ENCODE measurements around the gene SERPINB1.
"Not testable (repeated sequence)": the region's sequence is repeated elsewhere in the genome, so short reads cannot be mapped to it uniquely, and the experiment has no call there.

The SERPINB1 gene

GRCh38 chr6:2841264-2842138 lies at the start of gene SERPINB1:
SERPINB1 (minus strand) TSS chr6:2841863; CDS start chr6:2840586, 1,277 bp downstream.
- peak within 1 kb of the TSS; percentile 42 for H3K4me3 ChIP-seq (replicated peaks; ENCODE audit: low read depth, low read length)
- peak; percentile 97 for DNase-seq (ENCODE audit: low read depth)
- TF ChIP-seq, protein P1, sequence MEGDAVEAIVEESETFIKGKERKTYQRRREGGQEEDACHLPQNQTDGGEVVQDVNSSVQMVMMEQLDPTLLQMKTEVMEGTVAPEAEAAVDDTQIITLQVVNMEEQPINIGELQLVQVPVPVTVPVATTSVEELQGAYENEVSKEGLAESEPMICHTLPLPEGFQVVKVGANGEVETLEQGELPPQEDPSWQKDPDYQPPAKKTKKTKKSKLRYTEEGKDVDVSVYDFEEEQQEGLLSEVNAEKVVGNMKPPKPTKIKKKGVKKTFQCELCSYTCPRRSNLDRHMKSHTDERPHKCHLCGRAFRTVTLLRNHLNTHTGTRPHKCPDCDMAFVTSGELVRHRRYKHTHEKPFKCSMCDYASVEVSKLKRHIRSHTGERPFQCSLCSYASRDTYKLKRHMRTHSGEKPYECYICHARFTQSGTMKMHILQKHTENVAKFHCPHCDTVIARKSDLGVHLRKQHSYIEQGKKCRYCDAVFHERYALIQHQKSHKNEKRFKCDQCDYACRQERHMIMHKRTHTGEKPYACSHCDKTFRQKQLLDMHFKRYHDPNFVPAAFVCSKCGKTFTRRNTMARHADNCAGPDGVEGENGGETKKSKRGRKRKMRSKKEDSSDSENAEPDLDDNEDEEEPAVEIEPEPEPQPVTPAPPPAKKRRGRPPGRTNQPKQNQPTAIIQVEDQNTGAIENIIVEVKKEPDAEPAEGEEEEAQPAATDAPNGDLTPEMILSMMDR (IDR thresholded peaks at IDR 0.05; ENCODE audit: low read length, missing control alignments), result no peak

- DNase-seq (ENCODE audit: low read depth), result no peak
- no peak overlapping the region for H3K4me3 ChIP-seq (replicated peaks; ENCODE audit: low read depth, low read length)
- TF ChIP-seq, protein P1 (IDR thresholded peaks at IDR 0.05; ENCODE audit: low read length, missing control alignments), result no peak
These were observed 49.5 kb upstream of the SERPINB1 start for GRCh38 chr6:2890976-2891767.

DNA sequence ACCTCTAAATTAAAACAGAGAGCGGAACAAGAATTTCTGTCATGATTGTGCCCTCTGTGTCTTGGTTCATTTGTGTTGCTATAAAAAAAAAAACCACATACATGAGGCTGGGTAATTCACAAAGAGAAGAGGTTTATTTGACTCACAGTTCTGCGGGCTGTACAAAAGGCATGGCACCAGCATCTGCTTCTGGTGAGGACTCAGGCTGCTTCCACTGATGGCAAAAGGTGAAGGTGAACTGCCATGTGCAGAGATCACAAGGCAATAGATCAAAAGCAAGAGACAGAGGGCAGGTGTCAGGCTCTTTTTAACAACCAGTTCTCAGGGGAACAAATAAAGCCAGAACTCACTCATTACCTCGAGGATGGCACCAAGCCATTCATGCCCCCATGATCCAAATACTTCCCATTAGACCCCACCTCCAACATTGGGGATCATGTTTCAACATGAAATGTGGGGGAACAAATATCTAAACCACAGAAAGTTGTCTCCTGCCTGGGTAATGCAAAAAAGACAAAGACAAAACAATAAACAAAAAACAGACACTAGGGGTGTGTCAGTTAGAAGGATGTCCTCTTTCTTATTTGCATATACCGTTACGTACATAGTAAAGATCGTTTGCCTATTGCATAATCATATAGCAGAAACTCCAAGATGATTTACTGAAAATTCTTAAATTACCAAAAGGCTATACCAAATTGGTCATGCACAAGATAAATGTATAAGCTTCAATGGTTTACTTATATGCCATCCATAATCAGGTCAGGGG lies 44.5 kb upstream of the SERPINB1 start:
- no peak overlapping the region for H3K4me3 ChIP-seq (replicated peaks; ENCODE audit: low read depth, low read length)

DNA sequence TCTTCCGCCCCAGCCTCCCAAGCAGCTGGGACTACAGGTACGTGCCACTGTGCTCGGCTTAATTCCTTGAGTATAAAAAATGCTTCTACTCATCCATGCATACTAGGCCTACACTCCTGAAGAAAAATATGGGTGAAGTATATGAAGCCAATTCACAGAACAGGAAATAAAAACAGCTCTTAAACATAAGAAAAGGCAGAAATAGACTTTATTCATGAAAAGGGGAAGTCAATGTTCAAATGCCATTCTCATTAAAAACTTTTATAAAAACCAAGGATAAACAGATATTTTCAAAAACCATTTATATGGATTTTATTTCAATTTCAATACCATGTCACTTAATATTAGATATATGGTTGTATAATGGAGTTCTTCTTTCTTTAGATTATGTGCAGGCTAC lies 43.1 kb upstream of the SERPINB1 start:
- H3K4me3 ChIP-seq (replicated peaks; ENCODE audit: low read depth, low read length), result no peak overlapping the region
- TF ChIP-seq, protein P1 (IDR thresholded peaks at IDR 0.05; ENCODE audit: low read length, missing control alignments), result no peak
- DNase-seq (ENCODE audit: low read depth), result no peak

More for the DNA sequence above, 44.5 kb upstream of the SERPINB1 start:
- no peak for DNase-seq (ENCODE audit: low read depth)
- TF ChIP-seq, protein P1 (IDR thresholded peaks at IDR 0.05; ENCODE audit: low read length, missing control alignments), result no peak

- no peak overlapping the region for H3K4me3 ChIP-seq (replicated peaks; ENCODE audit: low read depth, low read length)
- TF ChIP-seq, protein P1 (IDR thresholded peaks at IDR 0.05; ENCODE audit: low read length, missing control alignments), result no peak
- no peak for DNase-seq (ENCODE audit: low read depth)
These were observed 42.0 kb upstream of the SERPINB1 start for GRCh38 chr6:2883673-2884072.

- no peak for DNase-seq (ENCODE audit: low read depth)
- TF ChIP-seq, protein P1 (IDR thresholded peaks at IDR 0.05; ENCODE audit: low read length, missing control alignments), result no peak
- no peak overlapping the region for H3K4me3 ChIP-seq (replicated peaks; ENCODE audit: low read depth, low read length)
These were observed 39.8 kb upstream of the SERPINB1 start for GRCh38 chr6:2881423-2881822.

DNA sequence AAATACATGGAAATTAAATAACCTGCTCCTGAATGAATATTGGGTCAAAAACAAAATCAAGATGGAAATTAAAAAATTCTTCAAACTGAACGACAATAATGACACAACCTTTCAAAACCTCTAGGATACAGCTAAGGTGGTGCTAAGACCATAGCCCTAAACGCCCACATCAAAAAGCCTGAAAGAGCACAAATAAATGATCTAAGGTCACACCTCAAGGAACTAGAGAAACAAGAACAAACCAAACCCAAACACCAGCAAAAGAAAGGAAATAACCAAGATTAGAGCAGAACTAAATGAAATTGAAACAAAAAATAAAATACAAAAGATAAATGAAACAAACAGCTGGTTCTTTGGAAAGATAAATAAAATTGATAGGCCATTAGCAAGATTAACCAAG lies 38.5 kb upstream of the SERPINB1 start:
- not testable (repeated sequence) for DNase-seq (ENCODE audit: low read depth); H3K4me3 ChIP-seq (replicated peaks; ENCODE audit: low read depth, low read length)
